GM12873 (cell line): Measurements from ENCODE around the gene GJD4.

ENCODE experiments used
- TF ChIP-seq, protein P1 (sequence below): IDR thresholded peaks from 2 replicates; pipeline ENCODE4 v1.5.1; 2012; ENCODE audit warnings: low read depth, mild to moderate bottlenecking, moderate library complexity, low read length, control low read depth; ENCODE audit not compliant: insufficient read depth; ENCODE audit errors: missing control alignments

The GJD4 gene

DNA sequence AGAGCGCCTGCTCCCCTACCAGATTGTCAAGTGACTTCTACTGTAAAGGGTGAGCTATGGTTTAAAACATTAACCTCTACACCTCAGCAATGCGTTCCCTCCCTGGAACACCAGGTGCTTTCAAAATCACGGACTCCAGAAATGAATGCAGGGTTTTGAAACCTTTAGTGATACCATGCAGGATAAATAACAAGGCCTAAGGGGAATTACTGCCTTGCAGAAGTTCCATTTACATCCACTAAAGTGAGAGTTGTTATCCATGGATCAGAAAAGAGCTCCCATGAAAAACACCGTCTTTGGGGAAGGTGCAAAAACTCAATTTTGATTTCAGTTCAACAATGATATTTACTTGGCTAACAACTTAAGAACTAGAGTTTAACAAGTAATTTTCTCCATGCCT lies 33.0 kb downstream of the GJD4 start:
- TF ChIP-seq, protein P1, sequence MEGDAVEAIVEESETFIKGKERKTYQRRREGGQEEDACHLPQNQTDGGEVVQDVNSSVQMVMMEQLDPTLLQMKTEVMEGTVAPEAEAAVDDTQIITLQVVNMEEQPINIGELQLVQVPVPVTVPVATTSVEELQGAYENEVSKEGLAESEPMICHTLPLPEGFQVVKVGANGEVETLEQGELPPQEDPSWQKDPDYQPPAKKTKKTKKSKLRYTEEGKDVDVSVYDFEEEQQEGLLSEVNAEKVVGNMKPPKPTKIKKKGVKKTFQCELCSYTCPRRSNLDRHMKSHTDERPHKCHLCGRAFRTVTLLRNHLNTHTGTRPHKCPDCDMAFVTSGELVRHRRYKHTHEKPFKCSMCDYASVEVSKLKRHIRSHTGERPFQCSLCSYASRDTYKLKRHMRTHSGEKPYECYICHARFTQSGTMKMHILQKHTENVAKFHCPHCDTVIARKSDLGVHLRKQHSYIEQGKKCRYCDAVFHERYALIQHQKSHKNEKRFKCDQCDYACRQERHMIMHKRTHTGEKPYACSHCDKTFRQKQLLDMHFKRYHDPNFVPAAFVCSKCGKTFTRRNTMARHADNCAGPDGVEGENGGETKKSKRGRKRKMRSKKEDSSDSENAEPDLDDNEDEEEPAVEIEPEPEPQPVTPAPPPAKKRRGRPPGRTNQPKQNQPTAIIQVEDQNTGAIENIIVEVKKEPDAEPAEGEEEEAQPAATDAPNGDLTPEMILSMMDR = no peak

GRCh38 chr10:35639021-35639727 lies 34.0 kb downstream of the GJD4 start:
- TF ChIP-seq, protein P1 = no peak

DNA sequence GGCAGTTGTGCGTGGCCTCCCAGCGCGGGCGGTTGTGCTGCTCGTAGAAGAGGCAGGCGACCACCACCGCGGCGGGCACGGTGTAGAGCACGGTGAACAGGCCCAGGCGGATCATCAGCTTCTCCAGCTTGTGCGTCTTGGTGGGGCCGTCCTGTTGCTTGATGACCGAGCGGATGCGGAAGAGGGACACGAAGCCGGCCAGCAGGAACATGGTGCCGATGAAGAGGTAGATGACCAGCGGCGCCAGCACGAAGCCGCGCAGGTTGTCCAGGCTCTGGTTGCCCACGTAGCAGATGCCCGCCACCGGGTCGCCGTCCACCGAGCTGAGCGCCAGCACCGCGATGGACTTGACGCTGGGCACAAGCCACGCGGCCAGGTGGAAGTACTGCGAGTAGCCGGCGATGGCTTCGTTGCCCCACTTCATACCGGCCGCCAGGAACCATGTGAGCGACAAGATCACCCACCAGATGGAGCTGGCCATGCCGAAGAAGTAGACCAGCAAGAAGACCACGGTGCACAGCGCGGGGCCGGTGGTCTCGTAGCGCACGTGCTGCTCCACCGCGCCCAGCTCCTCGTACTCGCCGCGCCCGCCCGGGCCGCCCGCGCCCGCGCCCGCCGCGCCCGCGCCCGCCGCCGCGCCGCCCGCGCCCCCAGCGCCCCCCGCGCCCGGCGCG lies 34.7 kb downstream of the GJD4 start:
- TF ChIP-seq, protein P1 = no peak

DNA sequence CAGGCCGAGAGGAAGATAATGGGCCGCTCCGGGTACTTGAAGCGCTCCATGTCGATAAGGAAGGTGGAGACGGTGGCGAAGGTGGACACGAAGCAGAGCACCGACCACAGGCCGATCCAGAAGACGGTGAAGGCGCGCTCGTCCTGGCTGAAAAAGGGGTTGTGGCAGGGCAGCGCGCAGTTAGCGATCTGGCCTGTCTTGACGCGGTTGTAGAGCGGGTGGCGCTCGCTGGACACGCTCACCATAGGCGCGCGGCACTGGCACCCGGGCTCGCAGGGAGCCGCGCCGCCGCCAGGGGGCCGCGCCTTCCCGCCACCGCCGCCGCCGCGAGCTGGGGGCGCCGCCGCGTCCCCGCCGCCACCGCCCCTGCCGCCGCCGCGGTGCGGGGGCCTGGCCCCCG lies 35.3 kb downstream of the GJD4 start:
- TF ChIP-seq, protein P1 = peak; percentile 27

DNA sequence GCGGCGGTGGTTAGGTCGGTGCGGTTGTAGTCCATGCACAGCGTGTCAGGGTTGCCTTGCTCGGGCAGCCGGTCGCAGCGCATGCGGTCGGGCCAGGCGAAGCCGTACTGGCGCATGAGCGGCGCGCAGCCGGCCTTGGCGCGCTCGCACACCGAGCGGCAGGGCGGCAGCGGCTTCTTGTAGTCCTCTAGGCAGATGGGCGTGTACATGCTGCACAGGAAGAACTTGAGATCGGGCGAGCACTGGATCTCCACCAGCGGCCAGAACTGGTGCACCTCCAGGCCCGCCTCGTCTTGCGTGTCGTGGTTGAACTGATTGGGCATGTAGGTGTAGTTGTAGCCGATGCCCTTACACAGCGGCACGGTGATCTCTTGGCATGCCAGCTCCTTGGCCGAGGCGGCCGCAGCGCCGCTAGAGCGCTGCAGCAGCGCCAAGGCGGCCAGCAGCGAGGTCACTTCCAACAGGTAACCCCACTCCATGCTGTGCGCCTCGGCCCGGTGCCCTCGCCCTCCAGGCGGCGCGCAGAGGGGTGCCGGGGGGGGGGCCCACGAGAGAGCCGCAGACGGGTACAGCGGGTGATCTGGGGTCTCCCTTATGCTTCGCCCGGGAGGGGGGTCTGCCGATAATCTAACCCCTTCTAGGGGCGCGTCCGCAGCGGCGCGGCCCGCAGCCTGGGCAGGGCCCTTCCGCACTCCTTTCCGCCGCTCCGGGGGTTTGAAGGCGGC lies 36.0 kb downstream of the GJD4 start:
- TF ChIP-seq, protein P1 = no peak

- TF ChIP-seq, protein P1 = no peak
Measured at GRCh38 chr10:35641676-35642034, 36.5 kb downstream of the GJD4 start.
